Measurements from ENCODE around the gene CLIC1. TPM values are rescaled to one million over a fixed set of nuclear protein-coding genes. Genes with fewer than 3 reads are reported as not detected.

CLIC1 gene
- total and polyA plus RNA-seq, 2 experiments from 2014 or later, result 463 to 599 TPM

DNA sequence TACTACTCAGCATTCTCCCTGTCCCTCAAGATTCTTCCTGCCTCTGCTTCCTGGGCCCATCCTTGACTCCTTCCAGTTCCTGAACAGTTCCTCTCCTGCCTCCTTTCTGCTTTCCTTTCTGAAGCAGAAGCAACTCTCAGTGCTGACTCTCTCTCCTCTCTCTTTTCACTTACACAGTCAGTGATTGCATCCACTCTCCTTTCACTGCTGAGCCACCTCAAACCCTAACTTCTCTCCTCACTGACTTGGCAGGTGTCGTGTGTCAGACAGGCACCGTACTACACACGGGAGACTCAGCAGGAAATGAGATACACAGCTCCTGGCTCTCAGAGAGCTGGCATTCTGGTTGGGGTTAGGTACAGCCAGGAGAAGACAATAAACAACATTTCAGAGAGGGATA, 38.8 kb downstream of the CLIC1 start:
- no peaks in the 10 kb centered on the region for H3K9me3 ChIP-seq (ENCODE audit: low read depth)
- peaks cover 21% of the 10 kb centered on the region for H3K4me1 ChIP-seq (ENCODE audit: insufficient read depth)
- peaks cover 5% of the 10 kb centered on the region for H4K20me1 ChIP-seq (ENCODE audit: insufficient read depth, poor library complexity, severe bottlenecking)
- no peaks in the 10 kb centered on the region for H3K9me2 ChIP-seq (replicated peaks; ENCODE audit: insufficient read depth)
- WGBS (ENCODE audit: low lambda C conversion rate, missing lambda C conversion rate), result 65% methylated on average over 3 of the region's 3 CpGs
- H3K36me3 ChIP-seq (replicated peaks; ENCODE audit: insufficient read depth, low read depth), result no peaks in the 10 kb centered on the region
- no peak overlapping the region for H3K27ac ChIP-seq
- H3K79me2 ChIP-seq, result peaks cover 54% of the 10 kb centered on the region
- DNase-seq (ENCODE audit: low spot score), result no peak
- TF ChIP-seq EZH2phosphoT487 (IDR thresholded peaks at IDR 0.05; ENCODE audit: low read depth, severe bottlenecking, unreplicated experiment) (no peak), EZH2 (IDR thresholded peaks at IDR 0.05; ENCODE audit: borderline replicate concordance) (no peak)
- TF ChIP-seq, protein P1, sequence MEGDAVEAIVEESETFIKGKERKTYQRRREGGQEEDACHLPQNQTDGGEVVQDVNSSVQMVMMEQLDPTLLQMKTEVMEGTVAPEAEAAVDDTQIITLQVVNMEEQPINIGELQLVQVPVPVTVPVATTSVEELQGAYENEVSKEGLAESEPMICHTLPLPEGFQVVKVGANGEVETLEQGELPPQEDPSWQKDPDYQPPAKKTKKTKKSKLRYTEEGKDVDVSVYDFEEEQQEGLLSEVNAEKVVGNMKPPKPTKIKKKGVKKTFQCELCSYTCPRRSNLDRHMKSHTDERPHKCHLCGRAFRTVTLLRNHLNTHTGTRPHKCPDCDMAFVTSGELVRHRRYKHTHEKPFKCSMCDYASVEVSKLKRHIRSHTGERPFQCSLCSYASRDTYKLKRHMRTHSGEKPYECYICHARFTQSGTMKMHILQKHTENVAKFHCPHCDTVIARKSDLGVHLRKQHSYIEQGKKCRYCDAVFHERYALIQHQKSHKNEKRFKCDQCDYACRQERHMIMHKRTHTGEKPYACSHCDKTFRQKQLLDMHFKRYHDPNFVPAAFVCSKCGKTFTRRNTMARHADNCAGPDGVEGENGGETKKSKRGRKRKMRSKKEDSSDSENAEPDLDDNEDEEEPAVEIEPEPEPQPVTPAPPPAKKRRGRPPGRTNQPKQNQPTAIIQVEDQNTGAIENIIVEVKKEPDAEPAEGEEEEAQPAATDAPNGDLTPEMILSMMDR (IDR thresholded peaks at IDR 0.05; ENCODE audit: poor library complexity), result no peak
- H3K4me3 ChIP-seq, result no peak overlapping the region
- no peaks in the 10 kb centered on the region for H3K27me3 ChIP-seq
- no peak overlapping the region for H3K4me2 ChIP-seq
- no peak overlapping the region for H2AFZ ChIP-seq

DNA sequence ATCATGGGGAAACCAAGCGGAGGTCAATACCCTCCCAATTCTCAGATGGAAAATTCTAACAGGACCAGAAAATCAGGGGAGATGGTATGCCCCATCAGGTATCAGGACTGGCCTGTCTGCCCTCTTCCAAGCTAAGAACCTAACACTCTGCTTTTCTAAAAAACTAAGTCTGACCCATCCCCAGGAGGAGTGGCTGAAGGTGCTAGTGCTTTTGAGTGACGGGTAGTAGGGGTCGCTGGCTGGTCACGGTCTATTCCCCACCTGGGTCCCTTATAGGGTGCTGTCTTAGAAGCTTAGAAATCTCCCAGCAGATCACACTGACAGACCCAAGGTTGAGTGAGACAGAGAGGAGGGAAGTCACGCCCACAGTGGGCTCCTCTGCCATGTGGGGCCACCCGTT, 42.8 kb downstream of the CLIC1 start:
- Histone ChIP-seq H3K27ac (no peak overlapping the region), H3K4me2 (no peak overlapping the region), H3K4me3 (no peak overlapping the region), H3K4me1 (ENCODE audit: insufficient read depth) (peaks cover 6% of the 10 kb centered on the region), H3K9me3 (ENCODE audit: low read depth) (no peaks in the 10 kb centered on the region), H3K79me2 (peaks cover 16% of the 10 kb centered on the region), H3K9me2 (replicated peaks; ENCODE audit: insufficient read depth) (no peaks in the 10 kb centered on the region), H3K27me3 (no peaks in the 10 kb centered on the region), H4K20me1 (ENCODE audit: insufficient read depth, poor library complexity, severe bottlenecking) (peaks cover 5% of the 10 kb centered on the region), H3K36me3 (replicated peaks; ENCODE audit: insufficient read depth, low read depth) (no peaks in the 10 kb centered on the region), H2AFZ (no peak overlapping the region)
- DNase-seq (ENCODE audit: low spot score), result no peak
- WGBS (ENCODE audit: low lambda C conversion rate, missing lambda C conversion rate), result 95% methylated on average over 6 of the region's 6 CpGs
- no peak for TF ChIP-seq EZH2phosphoT487 (IDR thresholded peaks at IDR 0.05; ENCODE audit: low read depth, severe bottlenecking, unreplicated experiment)
- TF ChIP-seq EZH2 (IDR thresholded peaks at IDR 0.05; ENCODE audit: borderline replicate concordance), result no peak
- TF ChIP-seq, protein P1 (IDR thresholded peaks at IDR 0.05; ENCODE audit: poor library complexity), result no peak

DNA sequence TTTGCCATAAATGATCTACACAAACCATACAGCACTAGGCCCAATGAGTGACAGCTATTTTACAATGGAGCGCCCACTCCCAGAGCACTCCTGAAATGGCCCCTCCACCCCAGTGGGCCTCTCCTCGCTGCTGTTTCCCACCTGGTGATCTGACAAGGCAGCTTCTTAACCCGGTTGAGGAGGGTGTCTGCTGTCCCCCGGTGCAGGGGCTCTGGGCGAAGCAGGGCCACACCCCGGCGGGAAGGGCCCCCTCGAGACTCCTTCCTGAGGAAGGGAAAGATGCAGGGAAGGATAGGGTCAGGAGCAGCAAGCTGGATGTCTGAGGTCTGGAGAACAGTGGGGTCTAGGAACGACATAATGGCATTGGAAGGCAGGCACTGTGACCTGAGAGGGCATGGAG, 43.4 kb downstream of the CLIC1 start:
- Histone ChIP-seq H3K4me1 (ENCODE audit: insufficient read depth) (peaks cover 6% of the 10 kb centered on the region), H3K27me3 (no peaks in the 10 kb centered on the region), H3K4me2 (no peak overlapping the region), H3K9me2 (replicated peaks; ENCODE audit: insufficient read depth) (no peaks in the 10 kb centered on the region), H3K27ac (no peak overlapping the region), H3K79me2 (peaks cover 10% of the 10 kb centered on the region), H2AFZ (no peak overlapping the region), H3K9me3 (ENCODE audit: low read depth) (no peaks in the 10 kb centered on the region), H3K4me3 (no peak overlapping the region), H4K20me1 (ENCODE audit: insufficient read depth, poor library complexity, severe bottlenecking) (no peaks in the 10 kb centered on the region), H3K36me3 (replicated peaks; ENCODE audit: insufficient read depth, low read depth) (no peaks in the 10 kb centered on the region)
- no peak for DNase-seq (ENCODE audit: low spot score)
- TF ChIP-seq EZH2 (IDR thresholded peaks at IDR 0.05; ENCODE audit: borderline replicate concordance), result no peak
- TF ChIP-seq EZH2phosphoT487 (IDR thresholded peaks at IDR 0.05; ENCODE audit: low read depth, severe bottlenecking, unreplicated experiment), result no peak
- TF ChIP-seq, protein P1 (IDR thresholded peaks at IDR 0.05; ENCODE audit: poor library complexity), result no peak
- 91% methylated on average over 9 of the region's 9 CpGs for WGBS (ENCODE audit: low lambda C conversion rate, missing lambda C conversion rate)

DNA sequence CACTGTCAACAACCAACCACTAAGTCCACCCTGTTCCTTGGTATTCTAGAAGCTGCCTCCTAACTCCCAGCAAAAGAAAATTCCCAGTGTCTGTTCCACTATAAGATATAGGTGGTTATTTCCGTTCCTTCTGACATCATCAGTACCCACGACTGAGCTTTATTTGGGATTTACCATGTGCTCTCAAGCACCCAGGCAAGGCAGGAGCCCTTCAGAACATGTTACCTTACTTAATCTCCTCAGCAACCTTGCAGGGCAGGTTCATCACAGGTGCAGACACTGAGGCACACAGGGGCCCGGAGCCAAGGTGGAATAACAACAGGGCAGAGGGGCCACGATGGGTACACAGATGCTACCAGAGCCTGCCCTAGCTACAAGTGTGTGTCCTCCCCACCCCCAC, 44.0 kb downstream of the CLIC1 start:
- Histone ChIP-seq H3K79me2 (peaks cover 6% of the 10 kb centered on the region), H3K27me3 (no peaks in the 10 kb centered on the region), H3K9me3 (ENCODE audit: low read depth) (no peaks in the 10 kb centered on the region), H3K9me2 (replicated peaks; ENCODE audit: insufficient read depth) (no peaks in the 10 kb centered on the region), H3K4me3 (no peak overlapping the region), H2AFZ (no peak overlapping the region), H3K4me2 (no peak overlapping the region), H3K27ac (no peak overlapping the region), H3K36me3 (replicated peaks; ENCODE audit: insufficient read depth, low read depth) (no peaks in the 10 kb centered on the region), H4K20me1 (ENCODE audit: insufficient read depth, poor library complexity, severe bottlenecking) (no peaks in the 10 kb centered on the region), H3K4me1 (ENCODE audit: insufficient read depth) (peaks cover 6% of the 10 kb centered on the region)
- WGBS (ENCODE audit: low lambda C conversion rate, missing lambda C conversion rate), result 90% methylated on average over 4 of the region's 4 CpGs
- TF ChIP-seq EZH2 (IDR thresholded peaks at IDR 0.05; ENCODE audit: borderline replicate concordance) (no peak), EZH2phosphoT487 (IDR thresholded peaks at IDR 0.05; ENCODE audit: low read depth, severe bottlenecking, unreplicated experiment) (no peak)
- TF ChIP-seq, protein P1 (IDR thresholded peaks at IDR 0.05; ENCODE audit: poor library complexity), result no peak
- DNase-seq (ENCODE audit: low spot score), result no peak
